ENCODE measurements around the gene RNF121.
A peak's percentile ranks its signal among the peaks of the same experiment; 100 is the strongest.
"Not testable (repeated sequence)": the region's sequence is repeated elsewhere in the genome, so short reads cannot be mapped to it uniquely, and the experiment has no call there.

Gene RNF121

GRCh38 chr11:71928737-71929443, at the start of gene RNF121:
RNF121 (plus strand) TSS chr11:71929046; CDS start chr11:71929062, 16 bp downstream.
- peak; percentile 83 for DNase-seq (ENCODE audit: extremely low read depth, low read depth)
- TF ChIP-seq CTCF (IDR thresholded peaks at IDR 0.05; ENCODE audit: low read depth, low read length): no peak

- not testable (repeated sequence) for DNase-seq (ENCODE audit: extremely low read depth, low read depth)
Observed at GRCh38 chr11:71885806-71886205, 43.0 kb upstream of the RNF121 start.

- DNase-seq (ENCODE audit: extremely low read depth, low read depth): not testable (repeated sequence)
Observed at GRCh38 chr11:71888335-71889010, 40.4 kb upstream of the RNF121 start.

- not testable (repeated sequence) for DNase-seq (ENCODE audit: extremely low read depth, low read depth)
Observed at GRCh38 chr11:71889181-71889872, 39.5 kb upstream of the RNF121 start.

- no peak for TF ChIP-seq CTCF (IDR thresholded peaks at IDR 0.05; ENCODE audit: low read depth, low read length)
- DNase-seq (ENCODE audit: extremely low read depth, low read depth): no peak
Observed at GRCh38 chr11:71895961-71896360, 32.9 kb upstream of the RNF121 start.

GRCh38 chr11:71901137-71901536, 27.7 kb upstream of the RNF121 start:
- peak; percentile 55 for DNase-seq (ENCODE audit: extremely low read depth, low read depth)

GRCh38 chr11:71908218-71908617, 20.6 kb upstream of the RNF121 start:
- no peak for DNase-seq (ENCODE audit: extremely low read depth, low read depth)
- TF ChIP-seq CTCF (IDR thresholded peaks at IDR 0.05; ENCODE audit: low read depth, low read length): no peak

GRCh38 chr11:71910775-71911174, 18.1 kb upstream of the RNF121 start:
- not testable (repeated sequence) for DNase-seq (ENCODE audit: extremely low read depth, low read depth)

- DNase-seq (ENCODE audit: extremely low read depth, low read depth): not testable (repeated sequence)
Observed at GRCh38 chr11:71911321-71911985, 17.4 kb upstream of the RNF121 start.

- not testable (repeated sequence) for DNase-seq (ENCODE audit: extremely low read depth, low read depth)
Observed at GRCh38 chr11:71911986-71912340, 16.9 kb upstream of the RNF121 start.

Measured in AG09319 (cell line).